Fibroblast of mammary gland (primary cell): ENCODE data around the gene AHNAK.

Source experiments
- DNase-seq: peaks from one replicate; pipeline ENCODE4 v3.0.0-alpha.2; 2010; ENCODE audit warnings: low read depth
- H3K4me3 ChIP-seq: 2 replicates; pipeline ENCODE4 v1.5.1; 2011; ENCODE audit warnings: low read depth, mild to moderate bottlenecking, low read length, moderate library complexity; ENCODE audit not compliant: control insufficient read depth
- CTCF ChIP-seq: conservative IDR thresholded peaks from 2 replicates; pipeline ENCODE4 v1.5.1; 2011; ENCODE audit warnings: low read depth, low read length, inconsistent platforms; ENCODE audit not compliant: control insufficient read depth, insufficient read depth

The AHNAK gene

GRCh38 chr11:62546244-62546928, at the start of gene AHNAK:
AHNAK (minus strand) TSS chr11:62546806; CDS start chr11:62536098, 10,708 bp downstream.
- no peak for DNase-seq
- H3K4me3 ChIP-seq: peak within 1 kb of the TSS; percentile 98
- no peak for TF ChIP-seq CTCF

GRCh38 chr11:62595124-62595523, 48.5 kb upstream of the AHNAK start:
- no peak for TF ChIP-seq CTCF
- no peak overlapping the region for H3K4me3 ChIP-seq
- DNase-seq: no peak

GRCh38 chr11:62593434-62594044, 46.9 kb upstream of the AHNAK start:
- DNase-seq: peak; percentile 83
- peak; percentile 66 for TF ChIP-seq CTCF
- H3K4me3 ChIP-seq: no peak overlapping the region

- no peak for DNase-seq
- H3K4me3 ChIP-seq: no peak overlapping the region
- TF ChIP-seq CTCF: no peak
Observed at GRCh38 chr11:62592989-62593421, 46.4 kb upstream of the AHNAK start.

GRCh38 chr11:62592146-62592815, 45.7 kb upstream of the AHNAK start:
- no peak for TF ChIP-seq CTCF
- DNase-seq: no peak
- H3K4me3 ChIP-seq: peak overlapping the region; percentile 65

GRCh38 chr11:62591448-62592145, 45.0 kb upstream of the AHNAK start, which contains the start of gene TUT1:
TUT1 (minus strand) TSS chr11:62591523; CDS start chr11:62591485, 38 bp downstream.
- peak; percentile 99 for DNase-seq
- H3K4me3 ChIP-seq: peak within 1 kb of the TSS; percentile 65
- TF ChIP-seq CTCF: no peak
